ENCODE measurements around the gene PIGS.

The PIGS gene

DNA sequence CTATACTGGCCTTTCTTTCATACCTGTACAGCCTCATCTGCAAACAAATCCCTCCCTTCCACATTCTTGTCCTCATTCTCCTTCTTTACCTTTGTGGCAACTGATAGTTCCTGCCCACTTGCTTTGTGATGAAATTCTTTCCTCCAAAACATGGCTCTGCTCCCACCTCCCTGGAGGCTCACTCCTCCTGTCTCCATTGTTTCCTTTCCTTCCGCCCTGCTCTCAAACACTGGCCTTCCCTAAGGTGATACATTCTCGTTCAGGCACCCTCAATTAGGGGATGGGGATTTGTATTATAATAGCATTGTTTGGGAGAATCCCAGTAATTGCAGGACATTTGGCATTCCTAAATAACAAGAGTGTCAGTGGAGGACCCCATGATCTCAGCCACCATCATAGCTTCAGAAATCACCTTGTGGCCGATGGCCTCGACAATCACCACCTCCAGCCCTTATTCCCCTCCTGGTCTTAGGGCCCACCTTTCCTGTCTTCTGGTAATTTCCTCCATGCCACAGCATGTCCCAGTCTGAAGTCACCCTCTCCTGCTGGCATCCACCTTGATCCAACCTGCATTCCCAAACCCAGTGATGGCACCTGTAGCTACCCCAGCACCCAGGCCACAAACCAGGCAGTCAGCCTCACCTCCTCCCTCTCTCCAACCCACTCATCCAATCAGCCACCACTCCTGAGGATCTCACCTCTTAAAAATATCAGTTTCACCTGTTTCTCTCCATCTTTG, 26.8 kb downstream of the PIGS start:
- TF ChIP-seq CTCF (IDR thresholded peaks at IDR 0.05), result no peak
- Histone ChIP-seq H3K27ac (no peak overlapping the region), H3K4me3 (no peak overlapping the region)
- no peak for DNase-seq (ENCODE audit: low spot score)

GRCh38 chr17:28541439-28541838, 29.9 kb downstream of the PIGS start:
- DNase-seq (ENCODE audit: low spot score), result no peak
- no peak for TF ChIP-seq CTCF (IDR thresholded peaks at IDR 0.05)
- no peak overlapping the region for H3K27ac ChIP-seq
- H3K4me3 ChIP-seq, result no peak overlapping the region

- no peak for DNase-seq (ENCODE audit: low spot score)
- TF ChIP-seq CTCF (IDR thresholded peaks at IDR 0.05), result no peak
- Histone ChIP-seq H3K4me3 (no peak overlapping the region), H3K27ac (no peak overlapping the region)
Observed at GRCh38 chr17:28540231-28540630, 31.1 kb downstream of the PIGS start.

DNA sequence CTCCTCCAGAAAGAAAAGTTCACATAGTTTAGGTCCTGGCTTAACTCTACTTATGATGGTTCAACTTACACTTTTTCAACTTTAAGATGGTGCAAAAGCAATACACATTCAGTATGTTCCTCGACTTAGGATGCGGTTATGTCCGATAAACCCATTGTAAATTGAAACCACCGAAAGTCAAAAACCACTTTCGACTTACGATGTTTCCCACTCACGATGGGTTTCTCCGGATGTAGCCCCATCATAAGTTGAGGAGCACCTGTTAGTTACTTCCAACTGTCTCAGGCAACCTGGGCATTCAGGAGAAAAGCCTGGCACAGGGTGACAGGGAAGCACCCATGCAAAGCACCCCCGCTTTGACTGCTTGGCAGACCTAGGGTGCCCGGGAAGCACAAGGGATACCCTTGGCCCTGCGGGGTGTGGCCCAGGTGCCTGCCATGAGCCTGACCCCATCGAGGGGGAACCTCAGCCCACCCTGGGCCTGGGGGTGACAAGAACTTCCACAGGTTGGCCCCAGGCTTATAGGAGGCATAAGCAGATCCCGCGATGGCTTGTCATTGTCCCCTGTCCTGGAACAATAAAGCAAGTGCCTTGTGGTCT, 32.9 kb downstream of the PIGS start:
- no peak overlapping the region for H3K4me3 ChIP-seq
- no peak for DNase-seq (ENCODE audit: low spot score)
- no peak overlapping the region for H3K27ac ChIP-seq
- TF ChIP-seq CTCF (IDR thresholded peaks at IDR 0.05), result no peak

DNA sequence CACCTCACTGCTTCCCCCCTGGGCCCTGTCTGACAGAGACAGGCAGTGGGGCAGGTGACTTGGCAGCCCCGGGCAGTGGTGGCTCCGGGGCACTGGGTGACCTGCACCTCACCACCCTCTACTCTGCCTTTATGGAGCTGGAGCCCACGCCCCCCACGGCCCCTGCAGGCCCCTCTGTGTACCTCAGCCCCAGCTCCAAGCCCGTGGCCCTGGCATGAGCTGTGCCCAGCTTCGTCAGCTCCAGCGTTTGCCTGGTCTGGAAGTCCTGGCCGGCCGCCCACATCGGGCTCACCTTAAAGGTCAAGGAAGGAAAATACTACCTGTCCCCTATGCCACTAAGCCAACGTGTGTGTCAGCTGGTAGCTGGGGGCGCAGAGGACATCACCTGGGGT, 34.1 kb downstream of the PIGS start:
- H3K27ac ChIP-seq, result no peak overlapping the region
- H3K4me3 ChIP-seq, result no peak overlapping the region
- no peak for DNase-seq (ENCODE audit: low spot score)
- no peak for TF ChIP-seq CTCF (IDR thresholded peaks at IDR 0.05)

DNA sequence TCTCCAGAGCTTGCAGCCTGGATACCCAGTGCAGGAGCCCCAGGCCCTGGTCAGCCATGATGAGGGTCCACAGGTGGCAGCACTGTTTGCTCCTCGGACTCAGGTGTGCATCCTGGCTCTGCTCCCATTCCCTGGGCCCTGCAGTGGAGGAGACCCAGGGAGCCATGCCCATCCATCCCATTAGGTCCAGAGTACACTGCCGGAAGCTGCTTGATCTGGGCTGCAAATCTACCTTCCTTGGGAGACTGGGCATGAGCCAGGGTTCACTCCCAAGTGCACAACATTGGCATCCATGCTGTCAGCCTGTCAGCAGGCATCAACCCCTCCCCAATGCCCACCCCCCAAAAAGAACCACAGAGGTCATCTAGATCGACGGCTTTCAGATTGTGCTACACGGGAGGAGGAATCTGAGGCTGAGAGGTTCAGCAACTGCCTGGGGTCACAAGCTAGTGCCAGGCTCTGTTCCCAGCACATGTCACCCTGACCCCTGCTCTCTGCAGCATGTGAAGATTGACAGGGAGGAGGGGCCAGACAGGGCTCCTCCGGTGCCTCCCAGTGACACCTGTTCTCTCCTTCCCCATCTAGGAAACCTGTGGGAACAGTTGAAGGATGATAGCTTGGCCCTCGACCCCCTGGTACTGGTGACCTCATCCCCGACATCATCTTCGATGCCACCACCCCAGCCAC, 34.6 kb downstream of the PIGS start:
- Histone ChIP-seq H3K27ac (no peak overlapping the region), H3K4me3 (no peak overlapping the region)
- no peak for DNase-seq (ENCODE audit: low spot score)
- no peak for TF ChIP-seq CTCF (IDR thresholded peaks at IDR 0.05)
